Amniotic stem cell (primary cell): ENCODE measurements around the gene LOXL1.

Experiments
- DNase-seq: peaks from one replicate; lab custom pipeline; 2025; lab: John Stamatoyannopoulos, UW

Gene LOXL1

GRCh38 chr15:73981761-73982221 is 55.5 kb downstream of the LOXL1 start:
- no peak for DNase-seq

- DNase-seq = peak; percentile 52
Measured at GRCh38 chr15:73982222-73982962, 56.1 kb downstream of the LOXL1 start.

GRCh38 chr15:73983211-73983727 is 57.0 kb downstream of the LOXL1 start:
- peak; percentile 55 for DNase-seq

GRCh38 chr15:73983773-73984172 is 57.5 kb downstream of the LOXL1 start:
- no peak for DNase-seq

GRCh38 chr15:73984208-73984979 is 58.1 kb downstream of the LOXL1 start:
- DNase-seq = no peak

- no peak for DNase-seq
Measured at GRCh38 chr15:73985101-73985873, 59.0 kb downstream of the LOXL1 start.

- DNase-seq = no peak
Measured at GRCh38 chr15:73986055-73986775, 60.0 kb downstream of the LOXL1 start.

GRCh38 chr15:73986776-73987056 is 60.5 kb downstream of the LOXL1 start:
- no peak for DNase-seq

GRCh38 chr15:73987250-73987649 is 61.0 kb downstream of the LOXL1 start:
- no peak for DNase-seq

GRCh38 chr15:73987681-73988444 is 61.6 kb downstream of the LOXL1 start:
- DNase-seq = no peak

- DNase-seq = no peak
Measured at GRCh38 chr15:73988445-73988969, 62.2 kb downstream of the LOXL1 start.

GRCh38 chr15:73989001-73989798 is 62.9 kb downstream of the LOXL1 start:
- DNase-seq = peak; percentile 60

GRCh38 chr15:73990250-73991005 is 64.2 kb downstream of the LOXL1 start:
- DNase-seq = no peak

GRCh38 chr15:73991260-73991659 is 65.0 kb downstream of the LOXL1 start:
- no peak for DNase-seq

GRCh38 chr15:73991726-73992593 is 65.7 kb downstream of the LOXL1 start, which contains the start of gene STOML1:
Gene STOML1 (minus strand): TSS chr15:73992295. CDS start chr15:73992223, 72 bp downstream.
- peak; percentile 73 for DNase-seq

- no peak for DNase-seq
Measured at GRCh38 chr15:73992594-73992898, 66.3 kb downstream of the LOXL1 start.

- no peak for DNase-seq
Measured at GRCh38 chr15:73993211-73993994, 67.1 kb downstream of the LOXL1 start.
